Measurements from ENCODE around the gene SLC35E3.
A peak's percentile ranks its signal among the peaks of the same experiment; 100 is the strongest.

Gene SLC35E3

DNA sequence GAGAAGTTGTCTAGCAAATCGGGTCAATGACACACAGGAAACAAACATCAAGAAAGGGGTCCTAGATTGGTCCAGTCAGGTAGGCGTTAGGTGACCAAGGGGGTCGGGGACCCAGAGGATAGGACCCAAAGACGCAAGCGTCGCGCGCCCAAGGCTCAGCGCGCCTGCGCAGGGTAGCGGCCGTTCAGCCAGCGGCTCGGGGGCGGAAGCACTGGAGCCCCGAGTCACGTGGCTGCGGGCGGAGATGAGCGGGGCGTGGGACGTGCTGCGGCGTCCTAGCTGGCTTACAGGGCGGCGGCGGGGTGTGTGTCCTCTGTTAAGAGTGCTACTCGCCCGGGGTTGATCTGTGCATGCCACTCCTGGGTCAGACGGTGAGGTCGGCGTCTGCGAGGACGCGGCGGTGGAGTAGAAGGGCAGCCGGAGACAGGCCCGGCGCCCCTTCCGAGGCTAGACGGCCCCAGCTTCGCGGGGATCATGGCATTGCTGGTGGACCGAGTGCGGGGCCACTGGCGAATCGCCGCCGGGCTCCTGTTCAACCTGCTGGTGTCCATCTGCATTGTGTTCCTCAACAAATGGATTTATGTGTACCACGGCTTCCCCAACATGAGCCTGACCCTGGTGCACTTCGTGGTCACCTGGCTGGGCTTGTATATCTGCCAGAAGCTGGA lies at the start of gene SLC35E3:
SLC35E3 (plus strand) TSS at position 273 of the 668 bp plus-strand sequence; CDS start at position 475, 202 bp downstream.
- DNase-seq = peak; percentile 96

DNA sequence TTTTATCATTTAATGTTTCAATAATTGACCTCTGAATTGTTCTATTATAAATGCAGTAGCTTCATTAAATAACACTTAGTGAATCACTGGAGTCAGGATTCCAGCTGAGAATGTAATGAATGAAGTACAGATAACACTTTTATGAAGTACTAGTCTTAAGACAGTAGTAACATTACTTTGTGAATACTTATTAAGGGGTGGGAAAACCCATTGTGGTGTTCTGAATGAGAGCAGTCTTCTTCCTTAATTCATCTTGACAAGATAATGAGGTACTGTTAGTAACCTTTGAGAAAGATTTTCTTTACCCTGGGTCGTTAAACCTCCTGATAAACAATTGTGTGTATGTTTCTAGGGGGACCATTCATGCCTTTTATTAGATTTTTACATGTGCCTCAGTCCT lies 46.5 kb upstream of the SLC35E3 start:
- no peak for DNase-seq

DNA sequence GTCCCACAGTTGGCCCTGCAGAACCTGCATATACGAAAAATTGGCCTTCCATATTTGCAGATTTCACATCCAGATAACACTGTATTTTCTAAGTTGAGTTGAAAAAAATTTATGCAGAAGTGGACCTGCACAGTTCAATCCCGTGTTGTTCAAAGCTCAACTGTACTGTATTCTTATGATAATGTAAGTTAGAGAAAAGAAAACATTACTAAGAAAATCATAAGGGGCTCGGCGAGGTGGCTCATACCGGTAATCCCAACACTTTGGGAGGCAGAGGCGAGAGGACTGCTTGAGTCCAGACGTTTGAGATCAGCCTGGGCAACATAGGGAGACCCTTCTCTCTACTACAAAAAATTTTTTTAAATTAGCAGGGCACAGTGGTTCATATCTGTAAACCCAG lies 18.2 kb upstream of the SLC35E3 start:
- DNase-seq = no peak

DNA sequence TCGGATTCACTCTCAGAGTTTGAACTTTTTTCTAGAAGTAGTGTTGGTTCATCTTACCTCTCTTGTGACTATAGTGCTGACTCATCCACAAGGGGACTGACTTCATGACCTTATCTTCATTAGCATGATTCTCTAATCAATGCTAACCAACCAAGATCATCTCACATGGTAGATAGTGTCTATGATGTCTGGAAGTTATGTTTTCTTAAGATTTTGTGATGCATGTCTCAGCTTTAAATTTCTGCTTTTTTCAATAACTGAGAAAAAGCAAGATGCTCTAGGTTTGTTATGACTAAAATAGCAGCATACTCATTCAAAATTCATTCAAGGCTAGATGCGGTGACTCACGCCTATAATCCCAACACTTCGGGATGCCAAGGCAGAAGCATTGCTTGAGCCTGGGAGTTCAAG lies 12.3 kb upstream of the SLC35E3 start:
- no peak for DNase-seq

DNA sequence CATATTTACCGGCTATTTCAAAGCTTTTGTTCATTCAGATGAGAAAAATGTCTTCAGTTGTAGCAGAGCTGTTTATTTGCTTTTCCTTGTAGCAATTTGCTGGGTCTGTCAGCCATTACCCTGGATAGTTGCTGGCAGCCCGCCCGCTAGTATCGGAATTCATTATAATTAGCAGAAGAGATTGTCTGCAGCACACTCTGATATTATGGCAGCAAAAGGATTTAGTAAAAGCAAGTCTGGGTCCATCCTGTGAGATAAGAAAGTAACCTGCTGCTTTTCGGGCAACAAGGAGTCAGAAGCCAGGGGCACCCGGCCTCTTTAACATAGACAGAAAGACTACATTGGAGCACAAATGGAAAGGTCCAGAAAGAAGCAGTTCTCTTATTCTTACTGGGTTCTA lies 6.1 kb upstream of the SLC35E3 start:
- no peak for DNase-seq

DNA sequence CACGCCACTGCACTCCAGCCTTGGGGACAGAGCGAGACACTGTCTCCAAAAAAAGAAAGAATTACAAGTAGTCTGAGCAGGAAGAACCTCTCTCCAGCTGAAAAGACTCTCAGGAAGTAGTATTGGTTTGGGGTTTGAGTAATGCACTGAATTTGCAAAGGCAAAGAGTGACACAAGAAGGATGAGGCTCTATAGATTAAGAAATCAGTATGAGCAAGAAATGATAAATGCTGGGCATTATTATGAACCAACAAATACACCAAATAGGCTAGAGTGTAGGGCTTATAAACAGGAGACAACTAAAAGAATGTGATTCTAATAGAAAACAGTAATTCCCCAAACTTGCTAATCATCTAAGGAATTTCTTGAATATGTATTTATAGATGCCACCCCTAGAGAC lies 2.6 kb upstream of the SLC35E3 start:
- peak; percentile 16 for DNase-seq

DNA sequence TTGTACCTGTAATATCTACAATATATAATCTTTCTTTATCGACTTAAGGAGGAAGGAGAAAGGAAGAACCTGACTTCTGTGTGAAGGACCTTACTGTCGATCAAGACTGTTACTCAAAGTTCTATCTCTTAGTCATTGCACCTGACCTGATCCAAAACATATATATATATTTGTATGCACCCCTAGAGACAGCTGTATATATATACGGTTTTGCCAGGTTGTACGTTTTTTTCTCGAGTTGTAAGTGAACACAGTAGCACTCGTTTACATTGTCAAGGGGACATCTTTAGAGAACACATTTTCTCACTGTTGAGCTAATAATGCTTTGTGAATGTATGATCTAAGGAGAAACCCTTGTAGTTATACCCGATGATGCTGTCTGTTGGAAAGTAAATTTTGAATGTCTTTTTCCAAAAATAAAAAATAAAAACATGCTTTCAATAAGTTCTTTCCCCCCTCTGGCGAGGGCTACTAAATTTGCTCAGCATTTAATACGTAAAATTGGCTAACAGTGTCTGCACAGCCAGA lies 536 bp upstream of the SLC35E3 start:
- DNase-seq = no peak

DNA sequence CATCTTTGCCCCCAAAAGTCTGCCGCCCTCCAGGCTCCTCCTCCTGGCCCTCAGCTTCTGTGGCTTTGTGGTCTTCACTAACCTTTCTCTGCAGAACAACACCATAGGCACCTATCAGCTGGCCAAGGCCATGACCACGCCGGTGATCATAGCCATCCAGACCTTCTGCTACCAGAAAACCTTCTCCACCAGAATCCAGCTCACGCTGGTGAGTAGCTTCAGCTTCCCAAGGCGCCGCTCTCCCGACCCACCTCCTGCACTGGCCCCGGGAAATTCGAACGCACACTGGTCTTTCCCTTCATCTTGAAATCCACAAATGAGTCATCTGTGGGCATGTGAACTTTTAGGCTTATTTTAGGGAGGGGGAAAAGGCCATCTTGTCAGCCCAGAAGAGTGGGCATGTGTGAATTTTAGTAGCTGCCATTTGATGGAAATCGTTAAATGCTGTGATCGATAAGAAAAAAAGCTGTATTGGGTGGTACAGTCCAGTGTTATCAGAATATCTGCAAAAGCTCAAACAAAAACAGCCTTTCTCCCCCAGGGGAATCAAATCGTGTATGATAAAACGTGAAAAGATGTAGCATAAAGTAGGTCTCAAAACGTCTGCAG lies 700 bp downstream of the SLC35E3 start:
- peak; percentile 63 for DNase-seq

DNA sequence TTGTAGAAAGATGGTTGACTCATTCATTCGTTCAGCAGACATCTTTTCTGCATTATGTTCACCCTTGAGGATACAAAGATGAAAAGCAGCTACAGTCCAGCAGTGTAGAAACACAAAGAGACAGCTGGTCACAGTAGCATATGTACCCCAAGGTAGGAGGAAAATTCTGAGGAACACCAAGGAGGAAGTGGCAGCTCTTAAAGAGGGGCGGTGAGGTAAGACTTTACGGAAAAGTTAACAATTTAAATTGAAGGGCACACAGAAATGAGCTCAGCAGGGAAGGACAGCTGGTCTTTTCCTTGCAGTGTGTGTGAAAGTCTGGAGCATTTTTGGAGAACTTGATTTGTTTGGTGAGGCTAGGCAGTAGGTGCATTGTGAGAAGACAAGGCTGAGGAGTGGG lies 3.5 kb downstream of the SLC35E3 start:
- no peak for DNase-seq

DNA sequence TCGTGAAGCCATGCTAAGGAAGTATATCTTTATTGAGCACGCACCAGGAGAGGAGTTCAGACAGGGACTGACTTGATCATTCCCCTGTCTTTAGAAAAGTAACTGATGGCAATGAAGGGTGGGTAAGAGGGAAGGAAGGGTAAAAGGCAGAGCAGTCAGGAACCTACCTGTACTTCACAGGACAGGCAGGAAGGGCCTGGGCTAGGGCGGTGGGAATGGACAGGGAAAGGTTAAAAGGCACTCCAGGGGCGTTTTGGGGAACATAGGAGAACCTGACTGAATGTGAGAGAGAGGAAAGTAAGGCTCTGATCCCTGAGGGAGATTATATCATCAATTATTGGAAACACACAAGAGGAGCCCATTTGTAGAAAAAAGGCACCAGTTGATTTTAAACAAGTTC lies 3.9 kb downstream of the SLC35E3 start:
- DNase-seq = no peak

DNA sequence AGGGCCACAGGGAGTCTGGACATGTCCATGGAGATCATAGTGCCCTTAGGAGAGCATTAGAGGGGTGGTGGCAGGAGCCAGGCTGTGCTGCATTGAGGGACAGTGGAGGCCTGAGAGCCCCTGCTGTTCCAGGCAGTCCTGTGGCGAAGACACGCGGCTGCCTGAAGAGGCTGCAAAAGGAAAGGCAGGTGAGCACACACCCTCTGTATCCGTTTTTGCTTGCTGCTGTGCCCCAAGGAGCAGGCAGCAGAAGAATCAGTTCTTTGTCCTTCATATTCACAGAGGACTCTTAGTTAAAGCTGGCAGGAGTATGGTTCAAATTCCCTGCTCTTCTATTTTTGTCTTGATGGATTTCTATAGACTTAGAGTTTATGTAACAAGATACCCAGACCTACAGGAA lies 4.5 kb downstream of the SLC35E3 start:
- no peak for DNase-seq

DNA sequence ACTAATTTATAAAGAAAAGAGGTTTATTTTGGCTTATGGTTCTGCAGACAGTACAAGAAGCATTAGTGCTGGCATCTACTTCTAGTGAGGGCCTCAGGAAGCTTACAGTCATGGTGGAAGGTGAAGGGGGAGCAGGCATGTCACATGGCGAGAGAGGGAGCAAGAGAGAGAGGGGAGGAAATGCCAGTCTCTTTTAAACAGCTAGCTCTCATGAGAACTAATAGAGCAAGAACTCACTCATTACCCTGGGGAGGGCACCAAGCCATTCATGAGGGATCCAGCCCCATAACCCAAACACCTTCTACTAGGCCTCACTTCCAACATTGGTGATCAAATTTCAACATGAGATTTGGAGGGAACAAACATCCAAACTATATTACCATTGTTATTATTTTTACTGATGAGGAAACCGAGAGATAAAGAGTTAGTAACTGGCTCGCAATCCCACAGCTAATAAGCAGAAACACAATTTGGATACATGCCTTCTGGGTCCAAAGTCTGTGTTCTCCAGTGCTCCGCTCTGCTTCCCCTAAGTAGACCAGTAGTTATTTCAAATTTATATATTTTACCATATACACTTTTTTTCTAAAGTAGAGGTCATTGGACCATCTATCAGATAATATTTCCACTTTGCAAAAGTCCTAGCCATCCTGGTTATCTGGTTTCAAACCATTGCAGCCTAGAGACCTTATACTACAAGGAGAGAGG lies 9.7 kb downstream of the SLC35E3 start:
- DNase-seq = no peak

DNA sequence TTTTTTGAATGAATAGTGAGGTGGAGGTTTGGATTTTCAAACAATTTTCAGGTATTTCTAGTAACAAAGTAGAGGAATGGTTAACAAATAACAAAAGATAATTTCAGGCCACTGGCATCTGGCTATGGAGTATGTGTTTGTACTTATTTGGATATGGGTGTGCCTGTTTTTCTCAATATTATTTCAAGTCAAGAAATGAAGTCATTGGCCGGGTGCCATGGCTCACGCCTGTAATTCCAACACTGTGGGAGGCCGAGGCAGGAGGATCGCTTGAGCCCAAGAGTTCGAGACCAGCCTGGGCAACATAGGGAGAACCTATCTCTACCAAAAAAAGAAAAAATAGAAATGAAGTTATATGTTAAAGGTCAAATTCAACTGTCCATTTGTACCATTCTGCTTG lies 13.9 kb downstream of the SLC35E3 start:
- DNase-seq = no peak

DNA sequence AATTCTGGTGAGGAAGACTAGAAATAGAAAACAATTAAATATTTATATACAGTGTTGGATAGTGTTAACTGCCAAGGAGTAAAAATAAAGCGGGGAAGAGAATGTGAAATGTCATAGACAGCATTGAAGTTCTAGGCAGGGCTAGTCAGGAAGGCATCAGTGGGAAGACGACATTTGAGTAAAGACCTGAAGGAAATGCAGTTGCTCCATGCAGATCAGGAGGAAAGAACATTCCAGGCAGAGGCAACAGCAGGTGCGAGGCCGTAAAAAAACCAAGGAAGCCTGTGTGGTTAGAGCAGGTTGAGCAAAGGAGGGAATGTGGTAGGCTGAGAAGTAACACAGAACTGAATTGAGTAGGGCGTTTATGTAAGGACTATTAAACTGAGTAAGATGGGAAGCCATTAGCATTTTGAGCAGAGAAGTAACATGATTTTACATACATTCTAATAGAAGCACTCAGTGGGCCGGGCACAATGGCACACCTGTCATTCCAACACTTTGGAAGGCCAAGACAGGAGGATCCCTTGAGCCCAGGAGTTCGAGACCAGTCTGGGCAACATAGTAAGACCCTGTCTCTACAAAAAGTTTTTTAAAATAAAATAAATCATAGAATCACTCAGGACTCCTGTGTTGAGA lies 14.9 kb downstream of the SLC35E3 start:
- no peak for DNase-seq

DNA sequence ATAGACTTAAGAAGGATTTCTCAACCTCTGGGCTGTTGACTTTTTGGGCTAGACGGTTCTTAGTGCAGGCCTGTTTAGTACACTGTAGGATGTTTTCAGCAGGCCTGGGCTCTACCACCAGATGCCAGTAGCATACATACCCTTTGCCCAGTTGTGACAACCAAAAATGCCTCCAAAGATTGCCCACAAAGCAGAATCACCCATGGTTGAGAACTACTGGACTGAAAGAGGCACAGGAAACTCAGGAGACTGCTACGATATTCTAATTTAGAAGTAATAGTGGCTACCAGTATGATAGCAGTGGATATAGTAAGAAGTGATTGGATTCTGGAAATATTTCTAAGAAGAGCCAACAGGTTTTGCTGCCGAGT lies 15.5 kb downstream of the SLC35E3 start:
- no peak for DNase-seq

DNA sequence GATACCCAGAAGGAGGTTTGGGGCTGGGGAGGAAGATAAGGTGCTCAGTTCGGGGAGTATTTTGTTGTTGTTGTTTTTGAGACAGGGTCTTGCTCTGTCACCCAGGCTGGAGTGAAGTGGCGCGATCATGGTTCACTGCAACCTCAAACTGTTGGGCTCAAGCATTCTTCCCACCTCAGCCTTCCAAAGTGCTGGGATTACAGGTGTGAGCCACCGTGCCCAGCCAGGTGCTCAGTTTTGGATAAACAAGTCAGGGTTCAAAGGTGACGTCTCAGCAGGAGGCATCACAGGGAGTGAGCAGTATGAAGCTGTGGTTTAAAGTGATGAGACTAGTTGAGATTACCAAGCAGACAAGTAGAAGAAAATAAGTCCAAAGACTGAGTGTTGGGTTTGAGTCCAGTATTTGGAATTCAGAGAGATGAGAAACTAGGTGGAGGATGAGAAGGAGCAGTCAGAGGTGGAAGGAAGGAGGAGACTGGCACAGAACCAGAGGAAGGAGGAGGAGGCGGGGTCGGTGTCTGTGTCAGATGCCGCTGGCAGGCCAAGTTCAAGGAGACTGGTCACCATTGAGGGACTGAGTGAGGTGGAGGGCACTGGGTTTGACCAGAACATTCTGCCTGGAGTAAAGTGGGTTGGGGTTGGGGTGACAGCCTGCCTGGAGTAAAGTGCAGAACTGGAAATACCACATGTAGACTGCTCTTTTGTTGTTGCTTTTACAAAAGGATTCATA lies 16.1 kb downstream of the SLC35E3 start:
- no peak for DNase-seq

DNA sequence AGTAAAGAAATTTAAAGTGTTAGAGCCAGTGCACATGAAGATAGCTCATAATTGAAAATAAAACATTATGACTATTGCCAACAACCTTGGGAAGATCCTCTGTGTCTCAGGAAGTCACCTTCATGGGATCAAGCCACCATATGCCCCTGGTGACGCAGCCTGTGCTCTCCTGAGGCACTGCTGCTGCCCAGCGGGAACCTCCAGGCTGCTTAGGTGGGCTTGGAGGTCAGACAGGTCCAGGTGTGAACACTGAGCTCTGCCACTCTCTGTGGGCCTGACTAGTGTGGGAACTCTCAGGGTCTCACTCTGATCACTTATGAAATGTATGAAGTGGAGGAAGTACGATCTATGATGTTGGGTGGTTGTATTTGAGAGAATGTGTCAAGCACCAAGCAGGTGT lies 16.7 kb downstream of the SLC35E3 start:
- DNase-seq = no peak

DNA sequence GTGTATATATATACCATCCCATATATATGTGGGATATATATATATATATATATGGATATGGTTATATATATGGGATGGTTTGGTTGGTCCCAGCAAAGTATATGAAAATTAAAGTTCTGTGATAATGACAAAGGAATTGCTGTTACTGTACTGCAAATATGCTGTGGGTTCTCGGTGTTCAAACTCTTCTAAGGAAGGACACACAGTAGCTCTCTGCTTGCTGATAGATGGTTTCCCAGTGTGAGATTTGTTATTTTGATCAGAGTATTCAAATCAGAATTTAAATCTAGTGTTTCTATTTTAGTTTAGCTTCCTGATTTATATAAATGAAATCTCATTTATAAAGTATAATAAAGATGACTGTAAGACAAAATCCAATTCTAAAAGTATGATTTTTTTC lies 19.7 kb downstream of the SLC35E3 start:
- no peak for DNase-seq

DNA sequence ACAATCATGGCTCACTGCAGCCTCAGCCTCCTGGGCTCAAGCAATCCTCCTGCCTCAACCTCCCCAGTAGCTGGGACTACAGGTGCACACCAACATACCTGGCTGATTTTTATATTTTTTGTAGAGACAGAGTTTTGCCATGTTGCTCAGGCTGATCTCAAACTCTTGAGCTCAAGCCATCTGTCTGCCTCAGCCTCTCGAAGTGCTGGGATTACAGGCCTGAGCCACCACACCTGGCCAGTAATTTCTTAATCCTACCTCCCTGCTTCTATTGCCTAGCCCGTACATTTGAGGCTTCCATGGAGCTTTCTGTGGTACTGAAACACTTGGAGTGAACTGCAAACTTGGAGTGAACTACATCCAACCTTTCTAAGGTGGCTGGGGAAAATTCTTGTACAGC lies 20.7 kb downstream of the SLC35E3 start:
- DNase-seq = no peak

DNA sequence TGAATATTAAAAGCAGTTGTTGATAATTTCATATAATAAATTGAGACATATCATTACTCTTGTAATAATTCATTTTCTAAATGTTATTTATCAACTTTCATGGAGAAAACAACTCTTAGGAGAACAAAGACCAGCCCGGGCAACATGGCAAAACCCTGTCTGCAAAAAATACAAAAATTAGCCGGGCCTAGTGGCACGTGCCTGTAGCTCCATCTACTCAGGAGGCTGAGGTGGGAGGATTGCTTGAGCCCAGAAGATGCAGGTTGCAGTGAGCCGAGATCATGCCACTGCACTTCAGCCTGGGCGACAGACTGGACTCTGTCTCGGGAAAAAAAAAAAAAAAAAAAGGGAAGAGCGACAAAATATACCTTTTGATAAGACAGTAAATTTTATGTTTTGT lies 21.2 kb downstream of the SLC35E3 start:
- no peak for DNase-seq

DNA sequence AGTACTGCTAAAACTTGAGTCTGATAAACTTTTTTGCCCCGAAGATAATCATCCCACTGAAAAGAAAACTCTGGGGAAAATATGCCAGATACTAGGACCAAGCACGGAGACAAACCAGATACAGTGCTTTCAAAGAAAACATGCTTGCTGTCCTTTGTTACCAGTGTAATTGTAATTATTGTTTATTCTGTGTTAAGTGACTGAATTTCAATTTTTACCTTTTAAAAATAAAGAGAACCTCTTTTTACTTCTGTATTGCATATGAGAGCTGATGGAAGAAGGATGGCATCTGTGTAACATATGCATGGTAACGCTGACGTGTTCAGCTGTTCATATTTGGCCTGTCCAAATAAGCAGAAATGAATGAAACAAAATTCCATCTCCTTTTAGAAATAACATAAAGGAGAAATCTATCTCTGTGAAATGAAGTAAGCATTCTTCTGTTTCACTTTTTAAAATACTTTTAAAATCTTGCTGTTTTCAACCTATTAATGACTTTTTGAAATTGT lies 22.5 kb downstream of the SLC35E3 start:
- no peak for DNase-seq

DNA sequence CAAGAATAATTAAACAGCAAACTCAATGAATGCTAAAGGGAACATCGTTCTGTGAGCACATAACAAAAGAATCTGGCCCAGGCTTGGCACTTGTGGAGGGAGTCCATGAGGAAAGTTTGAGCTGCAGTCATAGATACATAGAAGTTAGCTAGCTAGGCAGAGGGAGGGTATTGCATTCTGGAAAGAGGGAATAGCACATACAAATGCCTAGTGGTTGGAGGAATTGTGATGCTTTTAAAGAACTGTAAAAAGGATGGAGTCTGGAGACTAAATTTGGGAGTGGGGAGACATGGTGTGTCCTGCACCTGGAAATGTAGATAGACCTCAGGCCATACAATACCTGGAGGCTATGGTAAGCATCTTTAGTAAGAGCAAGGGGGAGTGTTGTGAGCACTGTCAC lies 24.0 kb downstream of the SLC35E3 start:
- DNase-seq = no peak

Data from activated CD4-positive, alpha-beta T cell treated with anti-CD3 and anti-CD28 coated beads, Interleukin-10, Interleukin-2, amounts not matched to agents 100 ng/mL and 50 ng/mL, durations not matched to agents 16 hours and 8 hours (primary cell).